Adipocyte (in vitro differentiated cells): ENCODE results near the gene CUL3.

Experiments used
- DNase-seq: peaks from one replicate; pipeline ENCODE4 v3.0.0-alpha.2; 2015; ENCODE audit warnings: low read depth
- H3K27me3 ChIP-seq: replicated peaks from 2 replicates; pipeline ENCODE4 v1.7.0; 2013; ENCODE audit warnings: mild to moderate bottlenecking, low read length, moderate library complexity; ENCODE audit not compliant: control insufficient read depth, insufficient read depth
- H3K36me3 ChIP-seq: 2 replicates; pipeline ENCODE4 v1.7.0; 2013; ENCODE audit warnings: low read length, mild to moderate bottlenecking, moderate library complexity; ENCODE audit not compliant: control insufficient read depth, insufficient read depth, severe bottlenecking
- H3K4me1 ChIP-seq: 2 replicates; pipeline ENCODE4 v1.7.0; 2013; ENCODE audit warnings: mild to moderate bottlenecking, low read length, moderate library complexity; ENCODE audit not compliant: control insufficient read depth, insufficient read depth
- H3K4me3 ChIP-seq: 2 replicates; pipeline ENCODE4 v1.7.0; 2013; ENCODE audit warnings: mild to moderate bottlenecking, low read length, moderate library complexity
- H3K9ac ChIP-seq: 2 replicates; pipeline ENCODE4 v1.7.0; 2013; ENCODE audit warnings: mild to moderate bottlenecking, low read length, moderate library complexity
- H3K9me3 ChIP-seq: 2 replicates; pipeline ENCODE4 v1.7.0; 2013; ENCODE audit warnings: mild to moderate bottlenecking, low read length, moderate library complexity; ENCODE audit not compliant: control insufficient read depth

Gene CUL3

DNA sequence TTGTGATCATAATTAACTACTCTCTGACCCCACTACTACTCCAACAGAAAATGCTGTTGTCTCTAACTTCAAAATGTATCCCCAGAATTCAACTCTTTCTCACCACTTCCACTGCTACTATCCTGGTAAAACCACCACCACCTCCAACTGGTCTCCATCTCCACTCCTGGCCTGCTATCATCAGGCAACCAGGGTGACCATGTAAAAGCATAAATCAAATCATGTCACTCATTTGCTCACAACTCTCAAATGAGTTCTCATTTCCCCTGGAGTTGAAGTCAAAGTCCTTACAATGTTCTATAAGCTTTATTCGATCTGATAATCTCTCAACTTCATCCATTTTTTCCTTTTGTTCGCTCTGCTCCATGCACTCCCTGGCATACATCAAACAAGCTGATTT is 24.6 kb downstream of the CUL3 start:
- Histone ChIP-seq H3K4me3 (no peak overlapping the region), H3K36me3 (no peaks in the 10 kb centered on the region), H3K27me3 (no peaks in the 10 kb centered on the region), H3K9ac (no peak overlapping the region), H3K4me1 (peaks cover 39% of the 10 kb centered on the region), H3K9me3 (no peaks in the 10 kb centered on the region)
- DNase-seq, result no peak

GRCh38 chr2:224557610-224558009 is 27.6 kb downstream of the CUL3 start:
- Histone ChIP-seq H3K9ac (no peak overlapping the region), H3K4me1 (peaks cover 28% of the 10 kb centered on the region), H3K4me3 (no peak overlapping the region), H3K27me3 (no peaks in the 10 kb centered on the region), H3K9me3 (no peaks in the 10 kb centered on the region), H3K36me3 (no peaks in the 10 kb centered on the region)
- no peak for DNase-seq

- Histone ChIP-seq H3K9me3 (no peaks in the 10 kb centered on the region), H3K36me3 (no peaks in the 10 kb centered on the region), H3K9ac (no peak overlapping the region), H3K27me3 (no peaks in the 10 kb centered on the region), H3K4me1 (peaks cover 23% of the 10 kb centered on the region), H3K4me3 (no peak overlapping the region)
- peak; percentile 36 for DNase-seq
These were observed 28.8 kb downstream of the CUL3 start for GRCh38 chr2:224556381-224556780.

- no peaks in the 10 kb centered on the region for H3K27me3 ChIP-seq
- no peaks in the 10 kb centered on the region for H3K9me3 ChIP-seq
- H3K4me3 ChIP-seq, result no peak overlapping the region
- H3K36me3 ChIP-seq, result no peaks in the 10 kb centered on the region
- H3K4me1 ChIP-seq, result peaks cover 18% of the 10 kb centered on the region
- H3K9ac ChIP-seq, result no peak overlapping the region
- DNase-seq, result no peak
These were observed 29.3 kb downstream of the CUL3 start for GRCh38 chr2:224555823-224556366.

DNA sequence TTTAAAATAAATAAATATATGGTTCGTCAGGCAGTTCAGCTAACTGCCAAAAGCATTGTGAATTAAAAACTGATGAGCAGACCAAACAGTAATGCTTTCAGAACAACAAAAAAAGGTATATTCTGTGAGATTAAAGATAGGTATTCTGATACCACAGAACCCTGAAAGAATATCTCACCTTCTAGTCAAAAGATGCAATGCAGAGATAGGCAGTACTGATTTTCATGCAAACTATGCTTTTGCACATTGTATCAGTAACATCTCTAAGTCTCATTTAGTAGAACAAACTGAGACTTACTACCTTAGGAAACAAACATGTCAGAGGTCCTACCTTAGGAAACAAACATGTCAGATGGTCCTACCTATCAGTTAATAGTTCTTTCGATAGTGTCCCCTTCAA is 32.4 kb downstream of the CUL3 start:
- no peaks in the 10 kb centered on the region for H3K9me3 ChIP-seq
- H3K27me3 ChIP-seq, result no peaks in the 10 kb centered on the region
- H3K36me3 ChIP-seq, result no peaks in the 10 kb centered on the region
- no peak overlapping the region for H3K9ac ChIP-seq
- H3K4me1 ChIP-seq, result peaks cover 16% of the 10 kb centered on the region
- no peak for DNase-seq
- H3K4me3 ChIP-seq, result no peak overlapping the region

DNA sequence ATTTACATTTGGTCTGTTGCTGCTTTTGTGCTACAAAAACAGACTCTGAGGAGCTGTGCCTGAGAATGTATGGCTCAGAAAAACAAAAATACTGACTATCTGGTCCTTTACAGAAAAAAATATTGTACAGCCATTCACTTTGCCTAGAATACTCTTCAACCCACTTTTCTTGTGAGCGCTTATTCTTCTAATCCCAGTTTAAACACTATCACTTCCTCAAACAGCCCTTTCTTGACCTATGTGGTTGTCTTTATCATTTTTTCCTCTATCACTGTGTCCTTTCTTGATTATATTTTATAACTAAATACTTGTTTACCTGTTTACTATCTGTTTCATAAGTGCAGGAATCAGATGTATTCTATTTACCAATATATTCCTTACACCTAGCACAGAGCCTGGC is 33.5 kb downstream of the CUL3 start:
- Histone ChIP-seq H3K9me3 (no peaks in the 10 kb centered on the region), H3K36me3 (peaks cover 4% of the 10 kb centered on the region), H3K4me3 (no peak overlapping the region), H3K27me3 (no peaks in the 10 kb centered on the region), H3K4me1 (peaks cover 14% of the 10 kb centered on the region), H3K9ac (no peak overlapping the region)
- no peak for DNase-seq

GRCh38 chr2:224546926-224547325 is 38.2 kb downstream of the CUL3 start:
- no peak for DNase-seq
- H3K27me3 ChIP-seq, result no peaks in the 10 kb centered on the region
- peaks cover 28% of the 10 kb centered on the region for H3K4me1 ChIP-seq
- H3K9ac ChIP-seq, result no peak overlapping the region
- no peak overlapping the region for H3K4me3 ChIP-seq
- no peaks in the 10 kb centered on the region for H3K9me3 ChIP-seq
- peaks cover 11% of the 10 kb centered on the region for H3K36me3 ChIP-seq

DNA sequence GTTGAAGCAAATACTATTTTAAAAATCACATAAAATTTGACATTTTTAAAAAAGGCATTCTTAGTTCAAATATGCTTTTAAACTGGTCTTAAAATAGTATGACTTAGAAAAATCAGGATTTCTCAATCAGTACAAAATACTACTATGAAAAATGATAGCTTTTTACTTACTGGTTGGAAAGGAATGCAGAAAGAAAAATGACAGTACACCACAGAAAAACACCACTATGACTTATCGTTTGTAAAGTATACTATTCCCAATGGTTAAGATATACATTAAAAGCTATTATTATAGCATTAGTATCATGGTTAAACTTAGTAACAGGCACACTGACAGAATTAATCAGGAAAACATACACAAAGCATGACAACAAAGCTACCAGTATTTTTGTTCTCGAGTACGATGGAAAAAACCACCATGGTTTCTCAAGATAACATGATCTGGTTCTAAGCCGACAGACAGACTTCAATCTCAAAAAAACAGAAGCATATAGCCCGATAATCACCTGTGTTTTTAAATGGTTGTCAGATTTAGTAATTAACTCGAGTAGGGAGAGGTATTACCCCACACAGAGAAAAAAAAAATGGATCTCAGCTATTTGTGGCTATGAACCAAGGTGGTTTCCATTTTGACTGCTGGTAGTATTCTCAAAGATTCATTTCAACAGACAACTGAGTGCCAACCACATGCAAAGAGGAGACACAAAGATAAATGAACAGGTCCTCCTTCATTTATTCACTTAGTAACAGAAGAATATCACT is 39.1 kb downstream of the CUL3 start:
- peak; percentile 78 for DNase-seq
- peaks cover 15% of the 10 kb centered on the region for H3K36me3 ChIP-seq
- no peaks in the 10 kb centered on the region for H3K9me3 ChIP-seq
- H3K4me1 ChIP-seq, result peaks cover 28% of the 10 kb centered on the region
- peak overlapping the region; percentile 27 for H3K9ac ChIP-seq
- H3K27me3 ChIP-seq, result no peaks in the 10 kb centered on the region
- peak overlapping the region; percentile 20 for H3K4me3 ChIP-seq

GRCh38 chr2:224543939-224544338 is 41.2 kb downstream of the CUL3 start:
- H3K4me1 ChIP-seq, result peaks cover 28% of the 10 kb centered on the region
- no peak for DNase-seq
- no peaks in the 10 kb centered on the region for H3K9me3 ChIP-seq
- peaks cover 25% of the 10 kb centered on the region for H3K36me3 ChIP-seq
- H3K9ac ChIP-seq, result no peak overlapping the region
- H3K4me3 ChIP-seq, result no peak overlapping the region
- H3K27me3 ChIP-seq, result no peaks in the 10 kb centered on the region

DNA sequence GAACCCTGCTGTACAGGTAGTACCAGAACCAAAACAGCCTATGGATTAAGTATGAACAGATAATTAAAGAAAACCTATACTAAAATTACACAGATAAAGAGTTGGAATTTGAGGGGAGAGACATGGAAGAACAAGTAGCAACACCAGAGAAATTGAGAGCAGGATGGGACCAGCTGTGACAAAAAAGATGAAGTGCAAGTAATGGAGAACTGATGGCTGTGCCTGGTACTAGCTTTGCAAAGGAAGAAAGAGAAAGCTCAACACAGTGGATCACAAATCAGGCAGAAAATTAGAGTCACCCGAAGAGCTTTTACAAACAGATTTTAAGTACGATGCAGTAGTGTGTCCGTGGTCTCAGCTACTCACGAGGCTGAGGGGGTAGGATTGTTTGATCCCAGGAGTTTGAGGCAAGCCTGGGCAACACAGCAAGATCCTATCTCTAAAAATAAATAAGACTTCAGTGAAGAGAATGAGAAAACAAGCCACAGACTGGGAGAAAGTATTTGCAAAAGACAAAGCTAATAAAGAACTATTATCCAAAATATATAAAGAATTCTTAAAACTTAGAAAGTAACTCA is 46.5 kb downstream of the CUL3 start:
- Histone ChIP-seq H3K4me1 (no peaks in the 10 kb centered on the region), H3K9me3 (no peaks in the 10 kb centered on the region), H3K27me3 (no peaks in the 10 kb centered on the region), H3K4me3 (no peak overlapping the region), H3K36me3 (peaks cover 29% of the 10 kb centered on the region), H3K9ac (no peak overlapping the region)
- no peak for DNase-seq

GRCh38 chr2:224532931-224533330 is 52.2 kb downstream of the CUL3 start:
- Histone ChIP-seq H3K9me3 (no peaks in the 10 kb centered on the region), H3K4me1 (no peaks in the 10 kb centered on the region), H3K36me3 (peaks cover 12% of the 10 kb centered on the region), H3K9ac (no peak overlapping the region), H3K4me3 (no peak overlapping the region), H3K27me3 (no peaks in the 10 kb centered on the region)
- DNase-seq, result no peak
